H54 (cell line): ENCODE data around the gene NHLH1.

Experiments
- DNase-seq: peaks from one replicate; pipeline ENCODE4 v3.0.0; 2011; ENCODE audit warnings: low spot score, mixed read lengths; ENCODE audit not compliant: insufficient read length
- FAIRE-seq: peaks from 3 replicates; lab custom pipeline; 2011; peaks lifted over from hg19 to GRCh38; lab: Jason Lieb, UNC
- POLR2A ChIP-seq: IDR thresholded peaks from 2 replicates; pipeline ENCODE4 v1.6.1; 2011; ENCODE audit warnings: low read depth, mild to moderate bottlenecking, low read length

NHLH1 gene

GRCh38 chr1:160366731-160367515 is at the start of gene NHLH1:
Gene NHLH1 (plus strand): TSS chr1:160367071. CDS start chr1:160370732, 3,661 bp downstream.
- DNase-seq = no peak
- no peak for TF ChIP-seq POLR2A
- FAIRE-seq = no peak

- FAIRE-seq (no peak), DNase-seq (no peak)
- TF ChIP-seq POLR2A = no peak
These were observed 44.0 kb upstream of the NHLH1 start for GRCh38 chr1:160322831-160323230.

GRCh38 chr1:160325252-160325651 is 41.6 kb upstream of the NHLH1 start:
- no peak for TF ChIP-seq POLR2A
- FAIRE-seq (no peak), DNase-seq (no peak)

- TF ChIP-seq POLR2A = no peak
- FAIRE-seq (no peak), DNase-seq (no peak)
These were observed 40.5 kb upstream of the NHLH1 start for GRCh38 chr1:160326418-160326817.

- FAIRE-seq = no peak
- no peak for DNase-seq
- no peak for TF ChIP-seq POLR2A
These were observed 38.7 kb upstream of the NHLH1 start for GRCh38 chr1:160328184-160328583.

- FAIRE-seq (no peak), DNase-seq (no peak)
- TF ChIP-seq POLR2A = no peak
These were observed 36.8 kb upstream of the NHLH1 start for GRCh38 chr1:160330119-160330518.

GRCh38 chr1:160332516-160332915 is 34.4 kb upstream of the NHLH1 start:
- no peak for FAIRE-seq
- no peak for DNase-seq
- TF ChIP-seq POLR2A = no peak

GRCh38 chr1:160338580-160338979 is 28.3 kb upstream of the NHLH1 start:
- no peak for TF ChIP-seq POLR2A
- no peak for DNase-seq
- FAIRE-seq = no peak

- DNase-seq (no peak), FAIRE-seq (no peak)
- no peak for TF ChIP-seq POLR2A
These were observed 26.7 kb upstream of the NHLH1 start for GRCh38 chr1:160340146-160340545.

- TF ChIP-seq POLR2A = no peak
- FAIRE-seq = no peak
- DNase-seq = no peak
These were observed 26.0 kb upstream of the NHLH1 start for GRCh38 chr1:160340866-160341265.

GRCh38 chr1:160342526-160342925 is 24.3 kb upstream of the NHLH1 start:
- FAIRE-seq (no peak), DNase-seq (no peak)
- TF ChIP-seq POLR2A = no peak

- FAIRE-seq (peak; percentile 68), DNase-seq (peak; percentile 87)
- peak; percentile 92 for TF ChIP-seq POLR2A
These were observed 23.7 kb upstream of the NHLH1 start, which contains the start of the genes COPA and NCSTN for GRCh38 chr1:160342953-160343869. Gene COPA (minus strand): TSS chr1:160343250. CDS start chr1:160343170, 80 bp downstream. Gene NCSTN (plus strand): TSS chr1:160343383. CDS start chr1:160343397, 14 bp downstream.

GRCh38 chr1:160344241-160344640 is 22.6 kb upstream of the NHLH1 start:
- no peak for FAIRE-seq
- no peak for TF ChIP-seq POLR2A
- DNase-seq = no peak

GRCh38 chr1:160344936-160345335 is 21.9 kb upstream of the NHLH1 start:
- TF ChIP-seq POLR2A = no peak
- DNase-seq (no peak), FAIRE-seq (no peak)
